Thyroid gland (tissue), 4 donors: ENCODE results near the gene PPP2R5D. TPM values are rescaled to one million over a fixed set of nuclear protein-coding genes. Genes with fewer than 3 reads are reported as not detected.
A peak's percentile ranks its signal among the peaks of the same experiment; 100 is the strongest.

Experiments
- DNase-seq, 2 donors: peaks; one replicate each; pipeline ENCODE4 v3.0.0-alpha.2; 2019
- H3K27ac ChIP-seq, 3 donors: fragments of 200-600 bp; sonication (generic); 1 replicate in 2 of 3; 2 replicates in 1 of 3; pipeline ENCODE4 v1.5.1; 2016 to 2019; ENCODE audit warnings: mild to moderate bottlenecking in 1 of 3, moderate library complexity in 1 of 3
- H3K27me3 ChIP-seq: fragments of 200-600 bp; sonication (generic); one replicate; pipeline ENCODE4 v1.5.1; 2019
- H3K36me3 ChIP-seq, 2 donors: fragments of 200-600 bp; sonication (generic); one replicate each; pipeline ENCODE4 v1.5.1; 2016 to 2019
- H3K4me1 ChIP-seq, 2 donors: fragments of 200-600 bp; sonication (generic); one replicate each; pipeline ENCODE4 v1.5.1; 2017 to 2019
- H3K4me3 ChIP-seq, 3 donors: fragments of 200-600 bp; sonication (generic); replicated peaks in 1 of 3; 1 replicate in 2 of 3; 2 replicates in 1 of 3; pipeline ENCODE4 v1.5.1; 2016; ENCODE audit warnings: mild to moderate bottlenecking in 1 of 3
- H3K9me3 ChIP-seq: fragments of 200-600 bp; sonication (generic); one replicate; pipeline ENCODE4 v1.5.1; 2017
- CTCF ChIP-seq, 6 experiments: fragments of 200-600 bp in 3 of 6; fragments of 450-650 bp in 3 of 6; sonication (generic) in 3 of 6; IDR thresholded peaks; one replicate each; pipeline ENCODE4 v1.5.1; 2016 to 2019; ENCODE audit warnings: antibody characterized with exemption in 6 of 6, mild to moderate bottlenecking in 2 of 6, inconsistent platforms in 1 of 6, moderate library complexity in 1 of 6
- POLR2A ChIP-seq, 2 donors: fragments of 450-650 bp; IDR thresholded peaks; one replicate each; pipeline ENCODE4 v1.6.1; 2017; ENCODE audit warnings: antibody characterized with exemption in 2 of 2, mild to moderate bottlenecking in 2 of 2, moderate library complexity in 1 of 2
- WGBS, 2 donors: methylation state at CpG; one replicate each; pipeline ENCODE4 v1.1.5; 2017; 5-methylcytosine and 5-hydroxymethylcytosine counted together
- intact Hi-C: fragments of 100-400 bp; cut with DNase I; formaldehyde crosslinking; loops from one replicate; pipeline ENCODE4 v1.15.1; 2023
- total RNA-seq, 4 donors: library from RNA; depleted of rRNA; stranded (reverse); fragments of >200 nt; gene quantifications; one replicate each; pipeline ENCODE4 v1.2.3, GENCODE V29; 2016

PPP2R5D gene
- total RNA-seq, 4 donors from 2014 or later, result 22.8 to 47.0 (median 28.2) TPM

- Histone ChIP-seq H3K36me3 (peaks cover 13 to 20% of the 10 kb centered on the region in 2 donors), H3K4me1 (peaks cover 21 to 33% of the 10 kb centered on the region in 2 donors), H3K27ac (no peak overlapping the region), H3K9me3 (no peaks in the 10 kb centered on the region), H3K4me3 (peak overlapping the region; percentile 93 to 95 (median 94)), H3K27me3 (no peaks in the 10 kb centered on the region)
- TF ChIP-seq POLR2A (IDR thresholded peaks at IDR 0.05) (no peak), CTCF (IDR thresholded peaks at IDR 0.05) (no peak)
- no peak for DNase-seq
- 63 to 74% methylated on average over 1 of the region's 1 CpG for WGBS, 2 donors
- intact Hi-C loops, result no loop called here
These were observed 74.2 kb downstream of the PPP2R5D start for GRCh38 chr6:43058531-43058930.

GRCh38 chr6:43059168-43060033, 75.0 kb downstream of the PPP2R5D start, which contains the start of the genes KLC4 and MRPL2:
Gene KLC4 (plus strand): TSS chr6:43059631. CDS start chr6:43061336, 1,705 bp downstream.
Gene MRPL2 (minus strand): TSS chr6:43059434. CDS start chr6:43059381, 53 bp downstream.
- Histone ChIP-seq H3K27me3 (no peaks in the 10 kb centered on the region), H3K36me3 (peaks cover 13 to 20% of the 10 kb centered on the region in 2 donors), H3K9me3 (no peaks in the 10 kb centered on the region), H3K4me3 (peak within 1 kb of the TSS; percentile 93 to 95 (median 94)), H3K4me1 (peaks cover 17 to 28% of the 10 kb centered on the region in 2 donors), H3K27ac (peak within 1 kb of the TSS; percentile 77 to 91 (median 87))
- intact Hi-C loops, result loop anchor here (5.0 kb wide), 1 partner anchor 88 kb away; no protein-coding TSS in a partner anchor
- WGBS, 2 donors, result 1% methylated on average over 44 to 52 of the region's 64 CpGs
- peak; percentile 98 to 99 for DNase-seq
- TF ChIP-seq POLR2A (IDR thresholded peaks at IDR 0.05) (peak in 1 of 2 donors; percentile 73), CTCF (IDR thresholded peaks at IDR 0.05) (no peak)

- peaks cover 13 to 21% of the 10 kb centered on the region in 2 donors for H3K36me3 ChIP-seq
- peak overlapping the region; percentile 6 to 94 (median 73) for H3K4me3 ChIP-seq
- intact Hi-C loops, result loop anchor here (5.0 kb wide), 1 partner anchor 87 kb away; no protein-coding TSS in a partner anchor
- H3K9me3 ChIP-seq, result no peaks in the 10 kb centered on the region
- WGBS, 2 donors, result 8 to 9% methylated on average over 14 to 15 of the region's 15 CpGs
- H3K27me3 ChIP-seq, result no peaks in the 10 kb centered on the region
- peak overlapping the region; percentile 77 to 91 (median 87) for H3K27ac ChIP-seq
- peak; percentile 57 to 60 for DNase-seq
- peaks cover 16 to 24% of the 10 kb centered on the region in 2 donors for H3K4me1 ChIP-seq
- TF ChIP-seq CTCF (IDR thresholded peaks at IDR 0.05) (no peak), POLR2A (IDR thresholded peaks at IDR 0.05) (no peak)
These were observed 75.8 kb downstream of the PPP2R5D start for GRCh38 chr6:43060034-43060754.

- Histone ChIP-seq H3K36me3 (peaks cover 6 to 17% of the 10 kb centered on the region in 2 donors), H3K27ac (peak overlapping the region in 2 of 3 donors; percentile 77 to 91), H3K9me3 (no peaks in the 10 kb centered on the region), H3K27me3 (no peaks in the 10 kb centered on the region), H3K4me3 (no peak overlapping the region), H3K4me1 (peaks cover 16 to 24% of the 10 kb centered on the region in 2 donors)
- intact Hi-C loops, result loop anchor here (5.0 kb wide), 1 partner anchor 86 kb away; no protein-coding TSS in a partner anchor
- 84 to 89% methylated on average over 12 of the region's 12 CpGs for WGBS, 2 donors
- TF ChIP-seq POLR2A (IDR thresholded peaks at IDR 0.05), result no peak
- no peak for TF ChIP-seq CTCF (IDR thresholded peaks at IDR 0.05)
- no peak for DNase-seq
These were observed 76.6 kb downstream of the PPP2R5D start for GRCh38 chr6:43060755-43061633.
